T-helper 1 cell treated with Interleukin-12 subunit alpha and Interleukin-12 subunit beta and Interleukin-4 antibody, amounts not matched to agents 30 μg/mL and 1 μg/mL, for 36 hours (primary cell): ENCODE measurements around the gene SCRG1.

Source experiments
- H3K27ac Mint-ChIP-seq: one replicate; pipeline ENCODE4 v1.8.0; 2021; ENCODE audit warnings: mild to moderate bottlenecking, mixed read lengths
- H3K27me3 Mint-ChIP-seq: one replicate; pipeline ENCODE4 v1.8.0; 2021; ENCODE audit warnings: low read depth, mixed read lengths
- H3K36me3 Mint-ChIP-seq: one replicate; pipeline ENCODE4 v1.8.0; 2021; ENCODE audit warnings: low read depth, mixed read lengths
- H3K4me1 Mint-ChIP-seq: one replicate; pipeline ENCODE4 v1.8.0; 2021; ENCODE audit warnings: low read depth, mixed read lengths
- H3K4me3 Mint-ChIP-seq: one replicate; pipeline ENCODE4 v1.8.0; 2021; ENCODE audit warnings: mild to moderate bottlenecking, moderate library complexity, mixed read lengths
- H3K9me3 Mint-ChIP-seq: one replicate; pipeline ENCODE4 v1.8.0; 2021; ENCODE audit warnings: mixed read lengths

The SCRG1 gene

DNA sequence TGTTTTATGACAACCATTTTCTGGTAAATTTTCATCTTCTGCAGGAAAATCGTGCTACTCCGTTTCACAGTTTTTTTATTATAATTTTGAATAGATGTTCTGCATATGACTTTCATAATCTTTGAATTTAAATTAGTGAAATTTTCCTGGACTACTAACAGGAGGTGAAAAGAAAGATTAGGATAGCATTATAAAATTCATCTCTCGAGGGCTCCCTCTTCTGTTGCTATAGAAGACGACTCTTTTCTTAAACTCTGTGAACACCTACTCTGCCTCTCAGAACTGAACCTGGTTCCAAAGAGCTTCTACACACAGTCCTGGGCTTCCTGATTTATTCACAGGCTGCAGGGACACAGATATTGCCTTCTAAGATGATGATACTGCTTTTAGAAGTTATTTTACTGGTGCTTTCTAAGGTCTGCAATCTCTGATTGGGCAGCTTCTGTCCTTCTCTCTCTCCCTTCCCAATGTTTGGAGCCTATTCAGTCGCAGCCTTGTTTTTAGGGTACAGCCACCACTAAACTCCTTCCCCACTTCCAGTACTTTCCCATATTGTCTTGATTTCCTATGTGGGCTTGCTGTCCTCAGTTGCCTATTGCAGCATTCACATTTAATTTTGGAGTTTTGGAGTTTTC is 38.2 kb downstream of the SCRG1 start:
- Mint-ChIP-seq H3K27ac (no peak overlapping the region), H3K36me3 (peaks cover 5% of the 10 kb centered on the region), H3K27me3 (peaks cover 4% of the 10 kb centered on the region), H3K9me3 (peaks cover 3% of the 10 kb centered on the region), H3K4me3 (no peak overlapping the region), H3K4me1 (peaks cover 12% of the 10 kb centered on the region)

DNA sequence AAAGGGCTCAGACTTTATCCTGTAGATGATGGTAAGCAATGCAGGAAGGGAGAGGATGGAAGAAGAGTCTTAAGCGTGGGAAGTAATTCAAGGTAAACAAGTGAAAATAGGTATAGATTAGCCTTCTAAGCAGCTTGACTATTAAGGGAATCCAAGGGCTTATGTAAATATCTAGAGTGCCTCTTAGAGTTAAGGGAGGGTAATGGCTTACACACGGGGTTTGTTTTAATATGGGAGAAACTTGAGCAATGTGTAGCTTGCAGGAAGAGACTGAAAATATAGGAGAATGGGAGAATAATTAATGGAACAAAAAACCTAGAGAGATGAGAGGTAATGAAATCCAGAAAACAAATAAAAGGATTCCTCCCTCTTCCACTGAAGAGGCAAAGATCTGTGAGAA is 41.0 kb downstream of the SCRG1 start:
- Mint-ChIP-seq H3K27me3 (peaks cover 17% of the 10 kb centered on the region), H3K4me3 (no peak overlapping the region), H3K4me1 (peaks cover 4% of the 10 kb centered on the region), H3K36me3 (peaks cover 2% of the 10 kb centered on the region), H3K27ac (no peak overlapping the region), H3K9me3 (peaks cover 3% of the 10 kb centered on the region)

DNA sequence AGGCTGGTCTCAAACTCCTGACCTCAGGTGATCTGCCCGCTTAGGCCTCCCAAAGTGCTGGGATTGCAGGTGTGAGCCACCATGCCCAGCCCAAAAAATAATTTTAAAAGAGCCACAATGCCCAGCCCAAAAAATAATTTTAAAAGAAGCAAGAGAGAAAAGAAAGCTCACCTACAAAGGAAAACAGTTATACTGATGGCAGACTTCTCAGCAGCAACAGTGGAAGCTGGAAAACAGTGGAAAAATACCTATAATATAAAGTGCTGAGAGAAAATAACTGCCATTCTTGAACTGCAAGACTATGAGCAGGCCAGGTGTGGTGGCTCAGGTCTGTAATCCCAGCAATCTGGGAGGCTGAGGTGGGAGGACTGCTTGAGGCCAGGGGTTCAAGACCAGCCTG is 51.4 kb downstream of the SCRG1 start:
- peaks cover 46% of the 10 kb centered on the region for H3K27me3 Mint-ChIP-seq
- H3K9me3 Mint-ChIP-seq: no peaks in the 10 kb centered on the region
- H3K4me3 Mint-ChIP-seq: no peak overlapping the region
- peaks cover 4% of the 10 kb centered on the region for H3K4me1 Mint-ChIP-seq
- H3K36me3 Mint-ChIP-seq: peaks cover 3% of the 10 kb centered on the region
- H3K27ac Mint-ChIP-seq: no peak overlapping the region

- Mint-ChIP-seq H3K27ac (no peak overlapping the region), H3K27me3 (peaks cover 52% of the 10 kb centered on the region), H3K4me3 (no peak overlapping the region), H3K36me3 (peaks cover 3% of the 10 kb centered on the region), H3K9me3 (no peaks in the 10 kb centered on the region), H3K4me1 (peaks cover 4% of the 10 kb centered on the region)
Observed at GRCh38 chr4:173346074-173346473, 52.8 kb downstream of the SCRG1 start.

DNA sequence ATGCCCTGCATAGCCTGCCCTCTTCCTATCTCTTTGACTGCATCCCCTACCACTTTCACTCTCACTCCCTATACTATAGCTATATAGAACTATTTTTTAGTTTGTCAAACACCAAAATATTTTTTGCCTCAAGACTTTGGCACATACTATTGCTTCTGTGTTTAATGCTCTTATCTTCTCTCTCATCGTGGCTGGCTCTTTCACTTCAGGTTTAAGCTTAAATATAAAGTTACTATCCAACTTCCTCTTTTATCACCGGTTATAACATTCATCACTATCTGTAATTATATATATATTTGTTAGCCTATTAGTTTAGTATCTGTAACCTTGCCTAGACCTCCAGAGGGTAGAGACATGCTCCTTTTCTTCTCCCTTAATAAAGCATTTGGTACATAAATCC is 53.3 kb downstream of the SCRG1 start:
- peaks cover 54% of the 10 kb centered on the region for H3K27me3 Mint-ChIP-seq
- H3K9me3 Mint-ChIP-seq: no peaks in the 10 kb centered on the region
- peaks cover 3% of the 10 kb centered on the region for H3K36me3 Mint-ChIP-seq
- H3K27ac Mint-ChIP-seq: no peak overlapping the region
- H3K4me3 Mint-ChIP-seq: no peak overlapping the region
- H3K4me1 Mint-ChIP-seq: peaks cover 4% of the 10 kb centered on the region

DNA sequence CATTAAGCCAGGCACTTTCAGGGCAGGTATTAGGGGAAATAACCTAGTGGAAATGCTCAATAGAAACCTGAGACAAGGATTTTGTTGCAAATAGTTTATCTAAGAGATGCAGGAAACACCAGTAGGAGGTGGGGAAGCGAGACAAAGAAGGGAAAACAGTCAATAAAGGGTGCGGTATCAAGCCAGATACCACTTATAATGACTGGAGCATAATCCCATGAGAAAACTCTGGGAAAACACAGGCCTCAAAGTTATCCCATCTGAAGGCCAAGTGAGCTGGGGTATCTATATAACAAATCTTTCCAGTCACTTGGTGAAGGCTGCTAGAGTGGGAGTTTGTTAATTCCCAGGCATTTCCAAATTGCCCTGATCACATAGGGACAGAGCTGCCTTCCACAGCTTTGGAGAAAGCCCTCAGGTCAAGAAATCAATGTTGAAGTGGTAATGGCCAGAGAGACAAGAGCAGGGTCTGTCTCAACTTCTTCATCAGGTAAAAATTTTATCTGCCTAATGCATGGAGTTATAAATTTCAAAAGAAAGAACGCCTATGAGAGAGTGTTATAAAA is 55.0 kb downstream of the SCRG1 start:
- Mint-ChIP-seq H3K4me3 (no peak overlapping the region), H3K36me3 (no peaks in the 10 kb centered on the region), H3K9me3 (no peaks in the 10 kb centered on the region), H3K27ac (no peak overlapping the region), H3K4me1 (peaks cover 4% of the 10 kb centered on the region), H3K27me3 (peaks cover 45% of the 10 kb centered on the region)

GRCh38 chr4:173337463-173337862 is 61.5 kb downstream of the SCRG1 start:
- Mint-ChIP-seq H3K9me3 (no peaks in the 10 kb centered on the region), H3K36me3 (peaks cover 15% of the 10 kb centered on the region), H3K4me1 (peaks cover 29% of the 10 kb centered on the region), H3K4me3 (no peak overlapping the region), H3K27ac (no peak overlapping the region), H3K27me3 (peaks cover 19% of the 10 kb centered on the region)

DNA sequence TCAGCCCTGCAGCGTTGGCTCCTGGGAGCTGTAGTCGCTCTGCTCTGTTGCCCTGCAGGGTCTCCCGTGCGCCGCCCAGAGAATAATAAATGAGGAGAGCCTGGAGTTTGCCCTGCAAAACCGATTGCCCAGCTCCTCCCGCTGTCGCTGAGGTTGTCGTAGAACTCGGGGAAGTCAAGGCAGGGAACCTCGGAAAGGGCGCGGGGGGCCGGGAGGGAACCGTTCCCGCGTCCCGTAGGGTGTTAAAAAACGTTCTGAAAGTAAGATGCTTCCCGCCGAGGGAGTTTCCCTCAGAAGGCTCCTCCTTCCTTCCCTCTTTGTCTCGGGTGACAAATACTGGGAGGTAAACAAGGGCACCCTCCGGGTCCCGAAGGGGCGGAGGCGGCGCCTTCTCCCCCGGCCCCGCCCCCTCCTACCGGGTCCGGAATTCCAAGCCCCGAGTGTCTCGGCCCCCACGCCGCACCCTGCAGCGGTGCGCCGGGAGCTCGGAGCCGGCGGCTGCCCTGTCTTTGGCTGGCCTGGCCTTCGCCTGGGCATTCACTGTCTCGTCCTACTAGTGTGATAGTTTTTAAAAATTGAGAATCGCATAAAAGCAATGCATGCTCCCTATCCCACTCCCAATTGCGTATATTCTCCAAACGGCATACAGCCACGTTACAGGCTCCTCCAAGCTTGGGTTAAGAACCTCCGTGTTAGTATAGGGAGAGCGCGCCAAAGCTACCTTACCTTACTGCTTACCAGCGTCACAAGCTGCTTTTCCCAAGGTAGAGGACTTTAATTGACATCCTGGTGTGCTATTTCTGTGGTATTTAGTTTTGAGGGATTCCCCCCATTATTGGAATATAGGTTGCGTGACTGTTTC is 63.8 kb downstream of the SCRG1 start:
- H3K9me3 Mint-ChIP-seq: no peaks in the 10 kb centered on the region
- peak overlapping the region; percentile 98 for H3K27ac Mint-ChIP-seq
- peaks cover 45% of the 10 kb centered on the region for H3K4me1 Mint-ChIP-seq
- H3K27me3 Mint-ChIP-seq: peaks cover 1% of the 10 kb centered on the region
- H3K4me3 Mint-ChIP-seq: peak overlapping the region; percentile 94
- peaks cover 31% of the 10 kb centered on the region for H3K36me3 Mint-ChIP-seq
